Breast epithelium (tissue), 4 donors: Measurements from ENCODE around the gene ESPN. TPM values are rescaled to one million over a fixed set of nuclear protein-coding genes. Genes with fewer than 3 reads are reported as not detected.
"Not testable (repeated sequence)": the region's sequence is repeated elsewhere in the genome, so short reads cannot be mapped to it uniquely, and the experiment has no call there.

Experiments used
- DNase-seq, 2 donors: peaks; one replicate each; pipeline ENCODE4 v3.0.0-alpha.2; 2019; ENCODE audit warnings: low spot score in 2 of 2
- H3K27ac ChIP-seq, 2 donors: fragments of 200-600 bp; sonication (generic) in 1 of 2; one replicate each; pipeline ENCODE4 v1.5.1; 2016 to 2019; ENCODE audit warnings: mild to moderate bottlenecking in 1 of 2
- H3K27me3 ChIP-seq, 2 donors: fragments of 200-600 bp; sonication (generic) in 1 of 2; one replicate each; pipeline versions ENCODE4 v1.5.1 to v1.6.0; 2017 to 2019; ENCODE audit warnings: control low read depth in 1 of 2, mild to moderate bottlenecking in 1 of 2
- H3K36me3 ChIP-seq: fragments of 200-600 bp; one replicate; pipeline ENCODE4 v1.5.1; 2019
- H3K4me1 ChIP-seq, 2 donors: fragments of 200-600 bp; sonication (generic); one replicate each; pipeline ENCODE4 v1.5.1; 2016 to 2019; ENCODE audit warnings: control low read depth in 1 of 2
- H3K4me3 ChIP-seq, 3 donors: fragments of 200-600 bp; sonication (generic); 1 replicate in 2 of 3; 2 replicates in 1 of 3; pipeline ENCODE4 v1.5.1; 2016 to 2019; ENCODE audit warnings: mild to moderate bottlenecking in 3 of 3, moderate library complexity in 2 of 3
- H3K9me3 ChIP-seq, 2 donors: fragments of 200-600 bp; sonication (generic) in 1 of 2; one replicate each; pipeline ENCODE4 v1.5.1; 2016 to 2019; ENCODE audit warnings: control low read depth in 1 of 2
- CTCF ChIP-seq, 3 donors: fragments of 450-650 bp; IDR thresholded peaks; one replicate each; pipeline ENCODE4 v1.5.1; 2016 to 2017; ENCODE audit warnings: antibody characterized with exemption in 3 of 3, mild to moderate bottlenecking in 3 of 3, moderate library complexity in 3 of 3
- POLR2A ChIP-seq: fragments of 450-650 bp; IDR thresholded peaks from one replicate; pipeline ENCODE4 v1.6.1; 2016; ENCODE audit warnings: antibody characterized with exemption, mild to moderate bottlenecking, moderate library complexity
- POLR2AphosphoS5 ChIP-seq, 3 donors: sonication (generic); formaldehyde crosslinking; IDR thresholded peaks; one replicate each; pipeline ENCODE4 v1.6.1; 2017; ENCODE audit warnings: antibody characterized with exemption in 3 of 3
- intact Hi-C: fragments of 100-400 bp; cut with DNase I; formaldehyde crosslinking; loops from one replicate; pipeline ENCODE4 v1.15.1; 2023; ENCODE audit warnings: low total_unique reads
- total RNA-seq, 3 donors: library from RNA; depleted of rRNA; stranded (reverse); fragments of >200 nt; gene quantifications; one replicate each; pipeline ENCODE4 v1.1.0, GENCODE V29; 2016

ESPN gene
- total RNA-seq, 3 donors from 2014 or later, result 10.8 to 11.1 TPM; not detected in 1

- Histone ChIP-seq H3K27me3 (no peaks in the 10 kb centered on the region), H3K36me3 (no peaks in the 10 kb centered on the region), H3K4me3 (peak overlapping the region; percentile 47 to 81 (median 67)), H3K27ac (no peak overlapping the region), H3K4me1 (peaks cover 4 to 9% of the 10 kb centered on the region in 2 donors), H3K9me3 (no peaks in the 10 kb centered on the region)
- DNase-seq, result no peak
- TF ChIP-seq POLR2A (no peak), CTCF (IDR thresholded peaks at IDR 0.05) (no peak), POLR2AphosphoS5 (IDR thresholded peaks at IDR 0.05) (no peak)
- intact Hi-C loops, result no loop called here
Observed at GRCh38 chr1:6391951-6392808, 32.4 kb upstream of the ESPN start.

- no peaks in the 10 kb centered on the region for H3K27me3 ChIP-seq
- no peaks in the 10 kb centered on the region for H3K9me3 ChIP-seq
- peak overlapping the region; percentile 98 for H3K27ac ChIP-seq
- peak overlapping the region; percentile 47 to 81 (median 67) for H3K4me3 ChIP-seq
- no peak for TF ChIP-seq POLR2A
- TF ChIP-seq CTCF (IDR thresholded peaks at IDR 0.05), result no peak
- no peak for TF ChIP-seq POLR2AphosphoS5 (IDR thresholded peaks at IDR 0.05)
- no peak for DNase-seq
- H3K36me3 ChIP-seq, result no peaks in the 10 kb centered on the region
- H3K4me1 ChIP-seq, result peaks cover 4 to 9% of the 10 kb centered on the region in 2 donors
- intact Hi-C loops, result no loop called here
Observed at GRCh38 chr1:6392809-6393399, 31.7 kb upstream of the ESPN start.

- intact Hi-C loops, result no loop called here
- Histone ChIP-seq H3K9me3 (no peaks in the 10 kb centered on the region), H3K4me3 (peak within 1 kb of the TSS; percentile 47 to 81 (median 67)), H3K4me1 (peaks cover 4 to 9% of the 10 kb centered on the region in 2 donors), H3K27me3 (no peaks in the 10 kb centered on the region), H3K36me3 (no peaks in the 10 kb centered on the region), H3K27ac (peak within 1 kb of the TSS; percentile 98)
- TF ChIP-seq POLR2A (no peak), CTCF (IDR thresholded peaks at IDR 0.05) (no peak), POLR2AphosphoS5 (IDR thresholded peaks at IDR 0.05) (peak; percentile 53 to 84 (median 77))
- peak; percentile 80 to 85 for DNase-seq
Observed at GRCh38 chr1:6393400-6394187, 31.0 kb upstream of the ESPN start, which contains the start of gene ACOT7. TSS of gene ACOT7 (minus strand) at chr1:6393767. CDS start at chr1:6393399, 368 bp downstream.

GRCh38 chr1:6395130-6395529 lies 29.4 kb upstream of the ESPN start:
- H3K4me1 ChIP-seq, H3K27me3 ChIP-seq, H3K4me3 ChIP-seq, intact Hi-C loops, H3K9me3 ChIP-seq, H3K36me3 ChIP-seq, DNase-seq, H3K27ac ChIP-seq: not testable (repeated sequence)

GRCh38 chr1:6395781-6396244 lies 28.8 kb upstream of the ESPN start:
- H3K27ac ChIP-seq, H3K4me1 ChIP-seq, H3K27me3 ChIP-seq, intact Hi-C loops, DNase-seq, H3K36me3 ChIP-seq, H3K4me3 ChIP-seq, H3K9me3 ChIP-seq: not testable (repeated sequence)
